Osteocyte (in vitro differentiated cells): Measurements from ENCODE around the gene NECTIN4. TPM values are rescaled to one million over a fixed set of nuclear protein-coding genes. Genes with fewer than 3 reads are reported as not detected.
"Not testable (repeated sequence)": the region's sequence is repeated elsewhere in the genome, so short reads cannot be mapped to it uniquely, and the experiment has no call there.

ENCODE experiments used
- DNase-seq: peaks from one replicate; pipeline ENCODE4 v3.0.0; 2021; ENCODE audit warnings: mixed read lengths; ENCODE audit not compliant: unreplicated experiment; ENCODE audit errors: extremely low spot score
- H3K27ac Mint-ChIP-seq: one replicate; pipeline ENCODE4 v1.8.0; 2021; ENCODE audit warnings: mild to moderate bottlenecking, mixed read lengths; ENCODE audit not compliant: unreplicated experiment
- H3K27me3 Mint-ChIP-seq: one replicate; pipeline ENCODE4 v1.8.0; 2021; ENCODE audit warnings: mixed read lengths; ENCODE audit not compliant: unreplicated experiment
- H3K36me3 Mint-ChIP-seq: one replicate; pipeline ENCODE4 v1.8.0; 2021; ENCODE audit warnings: mixed read lengths; ENCODE audit not compliant: unreplicated experiment
- H3K4me1 Mint-ChIP-seq: one replicate; pipeline ENCODE4 v1.8.0; 2021; ENCODE audit warnings: mixed read lengths; ENCODE audit not compliant: unreplicated experiment
- H3K4me3 Mint-ChIP-seq: one replicate; pipeline ENCODE4 v1.8.0; 2021; ENCODE audit warnings: mild to moderate bottlenecking, moderate library complexity, mixed read lengths; ENCODE audit not compliant: unreplicated experiment
- H3K9me3 Mint-ChIP-seq: one replicate; pipeline ENCODE4 v1.8.0; 2021; ENCODE audit warnings: mixed read lengths; ENCODE audit not compliant: unreplicated experiment
- total RNA-seq: library from RNA; stranded (reverse); gene quantifications from 2 replicates; pipeline ENCODE4 v1.2.1, GENCODE V29; 2021
- TF ChIP-seq, protein P1 (sequence below): fragments of 200-600 bp; sonication (generic); IDR thresholded peaks from 2 replicates; pipeline ENCODE4 v1.5.0; 2021; ENCODE audit warnings: antibody characterized with exemption, mild to moderate bottlenecking, moderate library complexity

Gene NECTIN4
- total RNA-seq, 1 donor from 2014 or later: not detected

DNA sequence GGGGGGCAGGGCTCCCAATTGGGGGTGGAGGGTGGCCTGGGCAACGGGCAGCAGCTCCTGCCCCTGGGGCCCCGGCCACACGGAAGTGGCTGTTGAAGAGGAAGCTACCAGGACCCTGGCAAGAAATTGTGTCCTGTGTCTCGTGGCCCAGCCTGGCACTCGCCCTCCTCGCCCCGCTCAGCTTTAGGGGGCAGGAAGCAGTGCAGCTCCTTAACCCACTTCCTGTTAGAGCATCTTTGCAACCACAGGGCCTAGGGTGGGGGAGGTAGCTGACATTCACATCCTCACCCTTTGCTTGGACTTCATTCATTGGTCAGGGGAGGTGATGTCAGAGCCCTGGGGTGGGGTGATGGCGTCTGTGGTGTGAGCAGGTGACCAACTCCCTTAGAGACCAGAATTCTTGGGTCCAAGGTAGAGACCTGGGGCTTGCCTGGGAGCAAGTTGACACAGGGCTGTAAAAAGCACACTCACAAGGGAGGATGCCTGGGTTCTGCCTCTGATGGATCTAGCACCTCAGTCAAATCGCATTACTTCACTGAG, 19.6 kb downstream of the NECTIN4 start, which contains the start of gene ARHGAP30:
TSS of gene ARHGAP30 (minus strand) at position 161 of the 540 bp plus-strand sequence. CDS start 267 bp downstream, outside the sequence.
- no peaks in the 10 kb centered on the region for H3K36me3 Mint-ChIP-seq
- DNase-seq: no peak

DNA sequence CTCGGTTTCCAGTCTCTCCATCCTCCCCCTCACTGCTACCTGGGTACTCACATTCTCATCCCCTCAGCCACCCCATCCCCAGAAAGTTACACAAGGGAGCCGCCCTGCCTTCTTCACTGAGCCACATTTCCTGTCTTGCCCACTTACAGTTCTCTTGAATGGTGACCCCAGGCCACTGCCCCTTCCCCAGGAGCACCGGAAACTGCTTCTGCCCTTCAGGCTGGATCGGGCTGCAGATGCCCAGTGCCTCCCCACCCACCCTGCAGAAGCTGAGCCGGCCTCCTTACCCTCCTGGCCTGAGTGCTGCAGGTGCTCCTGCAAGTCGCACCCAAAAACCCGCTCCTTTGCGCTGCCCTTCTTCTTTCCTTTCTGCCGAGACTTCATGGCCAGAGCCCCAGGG, 20.1 kb downstream of the NECTIN4 start:
- no peaks in the 10 kb centered on the region for H3K4me1 Mint-ChIP-seq
- no peak overlapping the region for H3K27ac Mint-ChIP-seq
- H3K4me3 Mint-ChIP-seq: no peak overlapping the region
- TF ChIP-seq, protein P1, sequence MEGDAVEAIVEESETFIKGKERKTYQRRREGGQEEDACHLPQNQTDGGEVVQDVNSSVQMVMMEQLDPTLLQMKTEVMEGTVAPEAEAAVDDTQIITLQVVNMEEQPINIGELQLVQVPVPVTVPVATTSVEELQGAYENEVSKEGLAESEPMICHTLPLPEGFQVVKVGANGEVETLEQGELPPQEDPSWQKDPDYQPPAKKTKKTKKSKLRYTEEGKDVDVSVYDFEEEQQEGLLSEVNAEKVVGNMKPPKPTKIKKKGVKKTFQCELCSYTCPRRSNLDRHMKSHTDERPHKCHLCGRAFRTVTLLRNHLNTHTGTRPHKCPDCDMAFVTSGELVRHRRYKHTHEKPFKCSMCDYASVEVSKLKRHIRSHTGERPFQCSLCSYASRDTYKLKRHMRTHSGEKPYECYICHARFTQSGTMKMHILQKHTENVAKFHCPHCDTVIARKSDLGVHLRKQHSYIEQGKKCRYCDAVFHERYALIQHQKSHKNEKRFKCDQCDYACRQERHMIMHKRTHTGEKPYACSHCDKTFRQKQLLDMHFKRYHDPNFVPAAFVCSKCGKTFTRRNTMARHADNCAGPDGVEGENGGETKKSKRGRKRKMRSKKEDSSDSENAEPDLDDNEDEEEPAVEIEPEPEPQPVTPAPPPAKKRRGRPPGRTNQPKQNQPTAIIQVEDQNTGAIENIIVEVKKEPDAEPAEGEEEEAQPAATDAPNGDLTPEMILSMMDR: no peak
- no peak for DNase-seq
- H3K36me3 Mint-ChIP-seq: no peaks in the 10 kb centered on the region
- H3K27me3 Mint-ChIP-seq: peaks cover 12% of the 10 kb centered on the region
- no peaks in the 10 kb centered on the region for H3K9me3 Mint-ChIP-seq

More for the DNA sequence above, 19.6 kb downstream of the NECTIN4 start, which contains the start of gene ARHGAP30:
- no peaks in the 10 kb centered on the region for H3K9me3 Mint-ChIP-seq
- no peak within 1 kb of the TSS for H3K4me3 Mint-ChIP-seq
- H3K27me3 Mint-ChIP-seq: peaks cover 7% of the 10 kb centered on the region
- TF ChIP-seq, protein P1: no peak
- no peak within 1 kb of the TSS for H3K27ac Mint-ChIP-seq
- H3K4me1 Mint-ChIP-seq: no peaks in the 10 kb centered on the region

DNA sequence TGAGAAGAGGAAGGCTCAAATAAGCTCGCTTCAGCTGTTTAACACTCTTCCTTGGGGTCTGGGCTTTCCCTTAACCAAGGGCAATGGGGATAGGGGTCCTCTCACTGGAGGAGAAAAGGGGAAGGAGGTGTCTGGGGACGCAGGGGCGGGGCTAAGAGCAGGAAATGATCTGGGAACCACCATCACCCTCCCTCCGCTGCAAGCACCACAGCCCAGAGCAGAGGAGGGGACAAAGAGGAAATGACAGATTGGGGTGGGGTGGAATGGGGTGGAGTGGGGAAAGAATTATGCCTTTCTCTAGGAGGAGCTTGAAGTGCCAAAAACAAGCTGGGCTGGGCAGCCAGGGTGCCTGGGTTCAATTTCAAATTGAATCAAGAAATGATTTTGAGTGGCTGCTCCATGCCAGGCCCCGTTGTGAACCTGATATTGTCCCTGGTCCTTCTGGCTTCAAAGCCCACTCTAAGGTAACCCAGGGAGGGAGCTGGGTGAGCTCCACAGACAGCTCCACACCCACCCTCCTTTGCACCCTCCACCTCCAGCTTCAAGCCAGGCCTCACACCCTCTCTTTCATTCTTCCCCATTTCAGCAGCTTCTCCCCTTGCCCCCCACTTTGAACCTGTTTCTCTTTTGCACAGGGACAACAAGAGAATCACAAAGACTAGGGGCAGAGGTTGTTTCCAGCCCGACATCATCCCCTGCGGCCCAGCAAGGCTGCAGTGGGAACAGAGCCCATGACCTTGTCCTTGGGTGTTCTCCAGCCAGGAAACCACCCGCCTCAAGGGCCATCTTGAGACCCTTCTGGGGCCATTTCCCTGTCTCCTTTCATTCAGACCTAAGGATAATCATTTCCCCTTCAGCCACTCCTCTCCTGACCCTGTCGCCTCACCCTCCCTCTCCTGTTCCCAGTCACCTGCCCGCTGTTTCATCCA, 20.8 kb downstream of the NECTIN4 start:
- Mint-ChIP-seq H3K4me3 (no peak overlapping the region), H3K27me3 (peaks cover 19% of the 10 kb centered on the region), H3K4me1 (no peaks in the 10 kb centered on the region), H3K36me3 (no peaks in the 10 kb centered on the region), H3K9me3 (no peaks in the 10 kb centered on the region), H3K27ac (no peak overlapping the region)
- no peak for DNase-seq
- TF ChIP-seq, protein P1: no peak

DNA sequence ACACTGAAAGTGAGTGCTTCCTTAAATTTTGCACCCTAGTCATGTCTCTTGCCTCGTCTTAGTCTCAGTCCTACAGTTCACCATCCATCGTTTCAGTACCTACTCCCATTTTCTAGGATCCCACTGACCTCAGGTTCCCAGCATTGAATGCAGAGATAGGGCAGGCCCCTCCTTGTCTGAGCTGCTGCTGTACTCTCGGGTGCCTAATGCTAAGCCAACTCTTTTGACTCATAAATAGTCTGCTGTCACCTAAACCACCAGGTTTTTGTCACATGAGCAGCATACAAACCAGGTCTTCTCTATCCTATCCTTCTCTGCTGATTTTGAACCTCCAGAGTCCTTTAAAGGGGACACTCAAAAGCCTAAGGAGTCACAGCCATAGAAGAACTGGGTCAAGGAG, 22.7 kb downstream of the NECTIN4 start:
- Mint-ChIP-seq H3K4me1 (no peaks in the 10 kb centered on the region), H3K36me3 (no peaks in the 10 kb centered on the region), H3K27me3 (peaks cover 29% of the 10 kb centered on the region), H3K4me3 (no peak overlapping the region), H3K27ac (no peak overlapping the region), H3K9me3 (no peaks in the 10 kb centered on the region)
- TF ChIP-seq, protein P1: no peak
- no peak for DNase-seq

DNA sequence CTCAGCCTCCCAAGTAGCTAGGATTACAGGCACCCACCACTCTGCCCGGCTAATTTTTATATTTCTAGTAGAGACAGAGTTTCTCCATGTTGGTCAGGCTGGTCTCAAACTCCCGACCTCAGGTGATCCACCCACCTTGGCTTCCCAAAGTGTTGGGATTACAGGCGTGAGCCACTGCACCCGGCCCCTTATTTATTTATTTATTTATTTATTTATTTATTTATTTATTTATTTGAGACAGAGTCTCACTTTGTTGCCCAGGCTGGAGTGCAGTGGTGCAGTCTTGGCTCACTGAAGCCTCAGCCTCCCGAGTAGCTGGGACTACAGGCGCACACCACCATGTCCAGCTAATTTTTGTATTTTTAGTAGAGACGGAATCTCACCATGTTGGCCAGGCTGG, 23.7 kb downstream of the NECTIN4 start:
- H3K4me3 Mint-ChIP-seq, H3K36me3 Mint-ChIP-seq, H3K4me1 Mint-ChIP-seq, DNase-seq, H3K9me3 Mint-ChIP-seq, H3K27ac Mint-ChIP-seq: not testable (repeated sequence)
- H3K27me3 Mint-ChIP-seq: peaks cover 29% of the 10 kb centered on the region

DNA sequence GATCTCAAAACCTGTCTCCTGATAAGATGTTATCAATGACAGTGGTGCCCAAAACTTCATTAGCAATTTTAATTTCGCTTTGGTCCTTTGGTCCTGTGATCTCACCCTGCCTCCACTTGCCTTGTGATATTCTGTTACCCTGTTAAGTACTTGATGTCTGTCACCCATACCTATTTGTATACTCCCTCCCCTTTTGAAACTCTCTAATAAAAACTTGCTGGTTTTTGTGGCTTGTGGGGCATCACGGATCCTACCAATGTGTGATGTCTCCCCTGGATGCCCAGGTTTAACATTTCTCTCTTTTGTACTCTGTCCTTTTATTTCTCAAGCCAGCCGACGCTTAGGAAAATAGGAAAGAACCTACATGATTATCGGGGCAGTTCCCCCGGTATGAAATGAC, 25.4 kb downstream of the NECTIN4 start:
- H3K27ac Mint-ChIP-seq, DNase-seq, H3K4me3 Mint-ChIP-seq, H3K36me3 Mint-ChIP-seq, H3K9me3 Mint-ChIP-seq, H3K4me1 Mint-ChIP-seq: not testable (repeated sequence)
- H3K27me3 Mint-ChIP-seq: peaks cover 37% of the 10 kb centered on the region
